Stimulated activated CD4-positive, alpha-beta T cell treated with anti-CD3 and anti-CD28 coated beads, Interleukin-1b, Interleukin-23, amount 100 ng/mL, for 1 hour (primary cell): ENCODE results near the gene USP26.
"Not testable (repeated sequence)": the region's sequence is repeated elsewhere in the genome, so short reads cannot be mapped to it uniquely, and the experiment has no call there.

Experiments used
- DNase-seq, 2 donors: peaks; one replicate each; pipeline ENCODE4 v3.0.0-alpha.2; 2020; ENCODE audit warnings: low read depth in 2 of 2

USP26 gene

DNA sequence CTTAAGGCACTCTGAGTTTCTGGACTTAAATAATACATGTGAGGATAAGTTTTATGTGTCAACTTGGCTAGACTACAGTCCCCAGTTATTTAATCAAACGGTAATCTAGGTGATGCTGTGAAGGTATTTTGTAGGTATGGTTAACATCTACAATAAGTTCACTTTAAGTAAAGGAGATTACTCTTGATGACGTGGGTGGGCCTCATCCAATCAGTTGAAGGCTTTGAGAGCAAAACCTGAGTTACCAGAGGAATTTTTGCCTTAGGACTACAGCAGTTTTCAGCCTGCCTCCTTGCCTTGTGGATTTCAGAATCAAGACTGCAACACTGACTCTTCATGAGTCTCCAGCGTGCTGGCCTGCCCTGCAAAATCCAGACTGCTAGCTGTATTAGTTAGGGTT lies 78.7 kb downstream of the USP26 start:
- no peak for DNase-seq

DNA sequence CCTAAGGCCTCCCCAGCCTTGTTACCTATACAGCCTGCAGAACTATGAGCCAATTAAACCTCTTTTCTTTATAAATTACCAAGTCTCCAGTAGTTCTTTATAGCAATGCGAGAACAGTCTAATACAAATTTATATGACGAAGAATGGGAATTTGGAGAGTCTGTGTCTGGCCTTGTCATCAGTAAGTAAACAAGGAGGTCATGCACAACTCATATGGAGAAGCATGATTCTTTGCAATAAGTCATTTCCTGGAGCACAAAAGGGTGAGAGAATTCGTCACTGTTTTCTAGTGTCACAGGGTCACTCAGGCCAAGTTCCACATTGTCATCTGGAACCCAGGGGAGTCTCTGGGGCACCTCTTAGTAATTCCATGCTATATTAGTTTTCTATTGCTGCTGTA lies 89.5 kb downstream of the USP26 start:
- DNase-seq, result no peak

GRCh38 chrX:133005616-133006015 lies 91.3 kb downstream of the USP26 start:
- DNase-seq, result no peak

GRCh38 chrX:133005042-133005441 lies 91.9 kb downstream of the USP26 start:
- DNase-seq, result no peak

- no peak for DNase-seq
Observed at GRCh38 chrX:132999209-132999608, 97.7 kb downstream of the USP26 start.

DNA sequence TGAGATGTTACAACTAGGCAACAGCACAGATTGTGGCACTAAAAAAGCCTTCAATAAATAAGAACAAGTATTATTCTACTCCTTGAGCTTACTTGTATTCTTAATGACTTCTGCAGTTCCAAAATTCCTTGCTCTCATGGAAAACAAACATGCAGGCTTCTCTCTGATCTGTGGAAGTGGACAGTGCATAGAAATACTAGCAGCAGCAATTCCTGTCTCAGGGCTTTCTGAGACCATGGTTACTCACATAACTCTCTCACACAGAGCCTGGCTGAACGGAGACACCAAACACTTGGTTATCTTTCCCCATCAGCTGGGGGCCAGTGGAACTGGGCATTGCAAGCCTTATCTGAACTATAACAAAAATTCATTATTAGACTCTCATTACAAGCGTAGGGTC lies 106.1 kb downstream of the USP26 start:
- no peak for DNase-seq

DNA sequence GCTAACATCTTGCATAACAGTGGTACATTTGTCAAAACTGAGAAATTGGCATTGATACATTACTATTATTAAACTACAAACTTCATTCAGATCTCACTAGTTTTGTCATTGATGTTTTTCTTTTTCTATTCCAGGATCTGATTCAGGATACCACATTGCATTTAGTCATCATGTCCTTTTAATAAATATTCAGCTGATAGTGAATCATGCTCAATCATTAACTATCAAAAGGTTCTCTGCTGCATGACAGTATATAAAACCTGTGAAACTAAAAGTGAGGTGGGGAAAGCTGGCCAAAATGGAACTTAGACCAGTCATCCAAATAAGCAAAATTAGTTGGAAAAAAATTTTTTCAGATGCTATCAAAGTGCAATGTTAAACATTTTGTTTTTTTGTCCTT lies 110.4 kb downstream of the USP26 start:
- DNase-seq, result no peak

DNA sequence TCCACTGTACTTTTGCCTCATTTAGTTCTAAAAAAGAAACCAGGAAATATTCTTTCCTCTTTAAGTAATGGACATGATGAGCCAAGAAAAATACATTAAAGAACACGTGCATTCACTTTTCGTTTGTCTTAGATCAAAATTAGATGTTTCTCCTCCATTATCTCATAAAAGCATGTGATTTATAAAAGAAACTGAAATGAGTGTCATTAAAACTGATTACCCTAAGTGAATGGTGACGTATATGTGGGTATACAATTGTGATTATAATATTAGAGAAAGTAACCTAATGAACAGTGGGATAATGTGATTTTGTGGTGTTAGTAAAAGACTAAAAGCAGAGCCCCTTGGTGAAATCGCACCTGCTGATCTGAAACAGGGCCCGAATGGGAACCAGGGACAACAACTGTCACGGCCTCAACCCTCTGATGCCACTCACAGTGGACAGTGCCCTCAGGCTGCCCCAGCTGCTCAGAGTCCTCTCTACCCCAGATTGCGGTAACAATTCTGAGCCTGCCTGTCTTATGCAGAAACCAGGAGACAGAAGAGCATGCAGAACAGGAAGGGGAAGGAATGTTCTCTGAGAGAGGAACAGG lies 112.8 kb downstream of the USP26 start:
- DNase-seq, result no peak

DNA sequence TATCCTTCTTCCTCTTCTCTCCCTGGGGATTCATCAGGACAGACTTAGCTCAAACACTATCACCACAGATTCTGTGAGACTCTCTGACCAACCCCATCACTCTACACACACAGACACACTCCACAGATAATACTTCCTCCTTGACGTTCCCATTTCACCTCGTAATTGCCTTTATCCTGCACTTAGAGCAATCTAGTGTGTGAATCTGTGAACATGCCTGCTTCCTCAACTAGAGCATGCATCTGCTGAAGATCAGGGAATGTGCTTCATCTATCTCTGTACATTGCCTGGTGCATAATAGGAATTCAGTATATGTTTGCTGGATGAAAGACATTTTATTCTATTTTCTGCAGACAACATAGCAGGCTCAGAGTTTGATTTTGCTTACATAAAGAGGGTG lies 113.4 kb downstream of the USP26 start:
- no peak for DNase-seq

GRCh38 chrX:132980035-132980434 lies 116.9 kb downstream of the USP26 start:
- DNase-seq, result not testable (repeated sequence)
